Right lobe of liver (tissue), 4 donors: ENCODE measurements around the gene PTPRD.

Experiments used
- CTCF ChIP-seq, 4 donors: fragments of 200-600 bp in 3 of 4; fragments of 450-650 bp in 1 of 4; IDR thresholded peaks; one replicate each; pipeline versions ENCODE4 v1.5.1 to v1.8.0; 2016 to 2022; ENCODE audit warnings: antibody characterized with exemption in 4 of 4, mild to moderate bottlenecking in 2 of 4
- POLR2A ChIP-seq: fragments of 450-650 bp; IDR thresholded peaks from one replicate; pipeline ENCODE4 v1.6.1; 2017; ENCODE audit warnings: antibody characterized with exemption, mild to moderate bottlenecking
- donor health status: DM: no; HTN: no; CAD: no.
- donor health status: DM: no; HTN: no; CAD: no.
- donor health status: DM: no; HTN: yes; CAD: no.

DNA sequence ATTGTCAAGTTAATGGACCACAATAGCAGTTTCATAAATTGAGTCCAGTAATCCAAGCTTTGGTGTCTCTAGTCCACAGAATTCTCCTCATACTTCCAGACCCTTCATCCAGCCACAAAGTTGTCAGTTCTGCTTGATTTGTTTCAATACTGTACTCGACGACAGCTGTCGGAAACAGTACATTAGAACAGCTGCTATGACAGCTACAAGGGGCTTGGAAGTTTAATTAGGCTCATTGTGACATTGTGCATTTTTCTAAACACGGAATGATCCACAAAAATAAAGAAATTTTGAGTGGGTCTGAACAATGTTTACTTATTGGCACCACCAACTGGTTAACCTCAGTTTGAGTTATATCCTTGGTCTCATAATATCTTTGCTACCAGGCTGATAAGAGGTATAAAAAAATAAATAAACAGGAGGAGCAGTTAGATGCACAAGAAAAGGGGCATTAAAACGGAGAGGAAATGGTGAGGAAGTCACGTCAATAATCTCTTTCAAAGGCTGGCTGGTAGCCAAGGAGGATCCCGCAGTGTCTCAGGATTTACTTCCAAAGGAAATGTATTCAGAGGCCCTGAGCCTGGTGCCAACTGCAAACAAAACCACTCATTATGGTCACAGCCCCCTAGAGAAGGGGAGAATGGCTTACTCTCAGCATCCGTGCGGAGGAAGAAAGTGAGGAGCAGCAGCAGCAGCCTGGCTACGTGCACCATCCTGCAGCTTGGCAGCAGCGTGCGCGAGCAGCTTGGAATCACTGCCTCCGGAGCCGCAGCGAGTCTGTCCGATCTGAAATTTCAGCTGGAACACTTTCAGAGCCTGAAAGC lies 1879.5 kb downstream of the PTPRD start:
- no peak for TF ChIP-seq POLR2A
- TF ChIP-seq CTCF (IDR thresholded peaks at IDR 0.05): no peak
